ENCODE results near the gene HOXC13. TPM values are rescaled to one million over a fixed set of nuclear protein-coding genes. Genes with fewer than 3 reads are reported as not detected.
A peak's percentile ranks its signal among the peaks of the same experiment; 100 is the strongest.

HOXC13 gene
- polyA plus RNA-seq, 1 donor (not counting 4 experiments of a cell fraction or from before 2014, with no cell fraction given): 4.8 TPM

- no peak for TF ChIP-seq CTCF (optimal IDR thresholded peaks at IDR 0.05 in 1 of 3, IDR thresholded peaks at IDR 0.05 in 1 of 3, conservative IDR thresholded peaks at IDR 0.05 in 1 of 3; ENCODE audit: extremely low read depth in 1 of 3, insufficient read depth in 2 of 3, low read length in 3 of 3)
- TF ChIP-seq EZH2 (IDR thresholded peaks at IDR 0.05; ENCODE audit: low read length): no peak
- Histone ChIP-seq H3K79me2 (ENCODE audit: control insufficient read depth, insufficient read depth, low read length) (peaks cover 41% of the 10 kb centered on the region), H3K9ac (ENCODE audit: control insufficient read depth, extremely low read depth, insufficient read depth, low read length) (peak overlapping the region; percentile 77), H4K20me1 (ENCODE audit: control insufficient read depth, extremely low read depth, insufficient read depth, low read length) (no peaks in the 10 kb centered on the region), H3K9me1 (ENCODE audit: control insufficient read depth, extremely low read depth, insufficient read depth, low read length) (no peaks in the 10 kb centered on the region), H3K4me2 (ENCODE audit: control insufficient read depth, extremely low read depth, insufficient read depth, low read depth, low read length) (peak overlapping the region; percentile 87), H3K4me3 (ENCODE audit: control insufficient read depth in 2 of 3, extremely low read depth in 1 of 3, insufficient read depth in 2 of 3, low read depth in 1 of 3, low read length in 3 of 3) (peak overlapping the region; percentile 44 to 67 (median 67)), H3K4me1 (ENCODE audit: control insufficient read depth, extremely low read depth, insufficient read depth, low read length) (peaks cover 30% of the 10 kb centered on the region), H3K9me3 (ENCODE audit: control insufficient read depth, low read depth, low read length) (no peaks in the 10 kb centered on the region), H3K36me3 (ENCODE audit: control insufficient read depth in 2 of 2, extremely low read depth in 1 of 2, insufficient read depth in 2 of 2, low read length in 2 of 2) (no peaks in the 10 kb centered on the region), H3K27me3 (ENCODE audit: control insufficient read depth, extremely low read depth, insufficient read depth, low read length) (no peaks in the 10 kb centered on the region), H2AFZ (ENCODE audit: control insufficient read depth, low read length) (no peak overlapping the region), H3K27ac (ENCODE audit: control insufficient read depth, insufficient read depth, low read length) (peak overlapping the region; percentile 74)
- no peak for FAIRE-seq
- dilution Hi-C loops (cut with MboI; ENCODE audit: extremely low pct_ligation_motif_present, low sequenced_read_pairs): no loop called here
- DNase-seq (ENCODE audit: low read depth, low spot score): no peak
These were observed 44.3 kb downstream of the HOXC13 start for GRCh38 chr12:53982648-53983567.

- Histone ChIP-seq H2AFZ (ENCODE audit: control insufficient read depth, low read length) (no peak overlapping the region), H3K79me2 (ENCODE audit: control insufficient read depth, insufficient read depth, low read length) (peaks cover 48% of the 10 kb centered on the region), H3K9ac (ENCODE audit: control insufficient read depth, extremely low read depth, insufficient read depth, low read length) (peak overlapping the region; percentile 77), H3K9me1 (ENCODE audit: control insufficient read depth, extremely low read depth, insufficient read depth, low read length) (no peaks in the 10 kb centered on the region), H3K4me2 (ENCODE audit: control insufficient read depth, extremely low read depth, insufficient read depth, low read depth, low read length) (peak overlapping the region; percentile 87), H3K4me1 (ENCODE audit: control insufficient read depth, extremely low read depth, insufficient read depth, low read length) (peaks cover 31% of the 10 kb centered on the region), H3K4me3 (ENCODE audit: control insufficient read depth in 2 of 3, extremely low read depth in 1 of 3, insufficient read depth in 2 of 3, low read depth in 1 of 3, low read length in 3 of 3) (peak overlapping the region; percentile 44 to 67 (median 67)), H3K27ac (ENCODE audit: control insufficient read depth, insufficient read depth, low read length) (peak overlapping the region; percentile 74), H4K20me1 (ENCODE audit: control insufficient read depth, extremely low read depth, insufficient read depth, low read length) (no peaks in the 10 kb centered on the region), H3K27me3 (ENCODE audit: control insufficient read depth, extremely low read depth, insufficient read depth, low read length) (no peaks in the 10 kb centered on the region), H3K9me3 (ENCODE audit: control insufficient read depth, low read depth, low read length) (no peaks in the 10 kb centered on the region), H3K36me3 (ENCODE audit: control insufficient read depth in 2 of 2, extremely low read depth in 1 of 2, insufficient read depth in 2 of 2, low read length in 2 of 2) (no peaks in the 10 kb centered on the region)
- FAIRE-seq: no peak
- dilution Hi-C loops (cut with MboI; ENCODE audit: extremely low pct_ligation_motif_present, low sequenced_read_pairs): no loop called here
- TF ChIP-seq EZH2 (IDR thresholded peaks at IDR 0.05; ENCODE audit: low read length): no peak
- no peak for TF ChIP-seq CTCF (optimal IDR thresholded peaks at IDR 0.05 in 1 of 3, IDR thresholded peaks at IDR 0.05 in 1 of 3, conservative IDR thresholded peaks at IDR 0.05 in 1 of 3; ENCODE audit: extremely low read depth in 1 of 3, insufficient read depth in 2 of 3, low read length in 3 of 3)
- DNase-seq (ENCODE audit: low read depth, low spot score): no peak
These were observed 44.9 kb downstream of the HOXC13 start for GRCh38 chr12:53983568-53983949.

Measured in keratinocyte (primary cell).